Measurements from ENCODE around the gene MMUT.

GRCh38 chr6:49497304-49497703 is 34.3 kb upstream of the MMUT start:
- TF ChIP-seq CTCF (IDR thresholded peaks at IDR 0.05; ENCODE audit: low read depth, low read length, missing input control) (no peak), ATF3 (IDR thresholded peaks at IDR 0.05) (no peak), ZBTB33 (IDR thresholded peaks at IDR 0.05) (no peak), SP1 (IDR thresholded peaks at IDR 0.05) (no peak), HNF4G (IDR thresholded peaks at IDR 0.05) (no peak), TAF1 (conservative IDR thresholded peaks at IDR 0.05) (no peak), RAD21 (IDR thresholded peaks at IDR 0.05) (no peak), REST (IDR thresholded peaks at IDR 0.05) (no peak), EGR1 (IDR thresholded peaks at IDR 0.05; ENCODE audit: low read depth in 2 of 2) (no peak)

All from liver (tissue), 3 donors.